ENCODE measurements around the gene DNAJC4.

DNAJC4 gene

GRCh38 chr11:64185693-64186491 lies 44.5 kb upstream of the DNAJC4 start, which contains the start of gene STIP1:
Gene STIP1 (plus strand): TSS chr11:64186171. CDS start chr11:64186262, 91 bp downstream.
- peak; percentile 97 for DNase-seq (ENCODE audit: extremely low spot score)
- POLR2A ChIA-PET: interaction anchor here (0.7 to 3.9 kb wide), 17 partner anchors 10 to 593 kb away, joined by 3 to 36 read pairs (median 4); partner anchors contain the start of genes BAD, FERMT3, FKBP2 and PRDX5
- peak; percentile 22 for TF ChIP-seq CTCF (IDR thresholded peaks at IDR 0.05; ENCODE audit: control extremely low read depth, extremely low read depth, low read depth, missing control alignments)
- CTCF ChIA-PET: interaction anchor here (0.8 to 6.8 kb wide), 10 partner anchors 10 to 186 kb away, joined by 3 to 61 read pairs (median 5); partner anchors contain the start of genes CATSPERZ and FERMT3

GRCh38 chr11:64186492-64187165 lies 43.7 kb upstream of the DNAJC4 start:
- POLR2A ChIA-PET: interaction anchor here (1.1 to 3.9 kb wide), 6 partner anchors 10 to 137 kb away, joined by 3 to 36 read pairs (median 4); partner anchors contain the start of genes FERMT3 and FKBP2
- CTCF ChIA-PET: interaction anchor here (0.7 to 6.8 kb wide), 7 partner anchors 19 to 118 kb away, joined by 3 to 61 read pairs (median 5); partner anchors contain the start of genes CATSPERZ, FERMT3 and PLCB3
- TF ChIP-seq CTCF (IDR thresholded peaks at IDR 0.05; ENCODE audit: control extremely low read depth, extremely low read depth, low read depth, missing control alignments): no peak
- peak; percentile 7 for DNase-seq (ENCODE audit: extremely low spot score)

GRCh38 chr11:64192434-64192833 lies 37.9 kb upstream of the DNAJC4 start:
- no peak for DNase-seq (ENCODE audit: extremely low spot score)
- ChIA-PET CTCF (interaction anchor here (3.7 kb wide), 1 partner anchor 13 kb away, joined by 24 read pairs; the partner anchor contains the start of gene FERMT3), POLR2A (interaction anchor here (0.6 to 2.3 kb wide), 2 partner anchors 13 to 213 kb away, joined by 7 to 17 read pairs; partner anchors contain the start of gene FERMT3)
- no peak for TF ChIP-seq CTCF (IDR thresholded peaks at IDR 0.05; ENCODE audit: control extremely low read depth, extremely low read depth, low read depth, missing control alignments)

GRCh38 chr11:64196626-64197025 lies 33.7 kb upstream of the DNAJC4 start:
- CTCF ChIA-PET: interaction anchor here (1.0 to 14.6 kb wide), 3 partner anchors 9 to 106 kb away, joined by 3 to 219 read pairs (median 24); partner anchors contain the start of genes CATSPERZ, ESRRA and FERMT3

GRCh38 chr11:64198511-64198910 lies 31.8 kb upstream of the DNAJC4 start:
- DNase-seq (ENCODE audit: extremely low spot score): no peak
- ChIA-PET CTCF (interaction anchor here (14.6 kb wide), 1 partner anchor 104 kb away, joined by 219 read pairs; the partner anchor contains the start of genes CATSPERZ and ESRRA), POLR2A (no interaction called here)
- TF ChIP-seq CTCF (IDR thresholded peaks at IDR 0.05; ENCODE audit: control extremely low read depth, extremely low read depth, low read depth, missing control alignments): no peak

More at GRCh38 chr11:64196626-64197025, 33.7 kb upstream of the DNAJC4 start:
- no peak for DNase-seq (ENCODE audit: extremely low spot score)
- no peak for TF ChIP-seq CTCF (IDR thresholded peaks at IDR 0.05; ENCODE audit: control extremely low read depth, extremely low read depth, low read depth, missing control alignments)
- POLR2A ChIA-PET: interaction anchor here (1.9 kb wide), 1 partner anchor 11 kb away, joined by 5 read pairs; the partner anchor contains the start of gene STIP1

- DNase-seq (ENCODE audit: extremely low spot score): no peak
- CTCF ChIA-PET: interaction anchor here (14.6 kb wide), 1 partner anchor 101 kb away, joined by 219 read pairs; the partner anchor contains the start of genes CATSPERZ and ESRRA
- POLR2A ChIA-PET: interaction anchor here (1.7 kb wide), 1 partner anchor 16 kb away, joined by 5 read pairs; the partner anchor contains the start of gene STIP1
- no peak for TF ChIP-seq CTCF (IDR thresholded peaks at IDR 0.05; ENCODE audit: control extremely low read depth, extremely low read depth, low read depth, missing control alignments)
Measured at GRCh38 chr11:64201543-64201942, 28.8 kb upstream of the DNAJC4 start.
